Loucy (cell line): ENCODE measurements around the gene LMAN1L.

Experiments used
- CTCF ChIP-seq: fragments of 200-600 bp; sonication (generic); conservative IDR thresholded peaks from 2 replicates; pipeline ENCODE4 v1.5.1; 2014; ENCODE audit warnings: mild to moderate bottlenecking, antibody characterized with exemption, low read length
- EZH2phosphoT487 ChIP-seq: fragments of 200-600 bp; IDR thresholded peaks from 2 replicates; pipeline ENCODE4 v1.6.1; 2018; ENCODE audit warnings: antibody characterized with exemption, mild to moderate bottlenecking, moderate library complexity, borderline replicate concordance

GRCh38 chr15:74788042-74788682 lies 24.5 kb upstream of the LMAN1L start:
- TF ChIP-seq CTCF, result no peak
- no peak for TF ChIP-seq EZH2phosphoT487
